ENCODE results near the gene ATP1A4.
A peak's percentile ranks its signal among the peaks of the same experiment; 100 is the strongest.

The ATP1A4 gene

DNA sequence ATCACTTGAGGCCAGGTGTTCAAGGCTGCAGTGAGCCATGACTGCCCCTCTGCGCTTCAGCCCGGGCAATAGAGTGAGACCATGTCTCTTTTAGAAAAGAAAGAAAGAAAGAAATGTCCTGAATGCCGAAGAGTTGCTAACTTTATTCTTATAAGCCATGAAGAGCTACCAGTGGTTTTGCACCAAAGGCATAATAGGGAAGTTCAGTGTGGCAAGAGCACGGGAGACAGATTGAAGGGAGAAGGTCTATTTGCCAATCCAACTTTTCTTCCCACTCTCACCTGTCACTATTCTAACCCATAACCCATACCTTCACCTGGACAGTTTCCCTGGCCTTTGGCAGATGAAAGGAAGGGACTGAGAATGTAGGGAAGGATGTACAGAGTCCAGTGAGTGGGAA, 49.4 kb downstream of the ATP1A4 start:
- no peak for DNase-seq (ENCODE audit: low read depth, low spot score)
- no peak overlapping the region for H3K4me3 ChIP-seq (ENCODE audit: low read depth, low read length)
- ChIA-PET CTCF (interaction anchor here (0.8 to 11.7 kb wide), 7 partner anchors 10 to 99 kb away, joined by 3 to 214 read pairs (median 5); partner anchors contain the start of gene CASQ1), POLR2A (no interaction called here)
- TF ChIP-seq CTCF (IDR thresholded peaks at IDR 0.05; ENCODE audit: insufficient read depth, low read length, missing control alignments) = no peak

- CTCF ChIA-PET = interaction anchor here (1.2 to 11.7 kb wide), 9 partner anchors 8 to 103 kb away, joined by 3 to 214 read pairs (median 8); partner anchors contain the start of gene CASQ1
- no peak for TF ChIP-seq CTCF (IDR thresholded peaks at IDR 0.05; ENCODE audit: insufficient read depth, low read length, missing control alignments)
- POLR2A ChIA-PET = interaction anchor here (7.3 kb wide), 1 partner anchor 15 kb away, joined by 34 read pairs; no protein-coding TSS in a partner anchor
- peak overlapping the region; percentile 50 for H3K4me3 ChIP-seq (ENCODE audit: low read depth, low read length)
- no peak for DNase-seq (ENCODE audit: low read depth, low spot score)
Observed at GRCh38 chr1:160204526-160205241, 53.3 kb downstream of the ATP1A4 start.

GRCh38 chr1:160205242-160206035, 54.0 kb downstream of the ATP1A4 start, which contains the start of gene PEA15:
Gene PEA15, plus strand, starts transcription at chr1:160205384. Its CDS starts 6,161 bp downstream, at chr1:160211545.
- H3K4me3 ChIP-seq (ENCODE audit: low read depth, low read length) = peak within 1 kb of the TSS; percentile 96
- no peak for DNase-seq (ENCODE audit: low read depth, low spot score)
- ChIA-PET CTCF (interaction anchor here (1.5 to 11.7 kb wide), 7 partner anchors 10 to 104 kb away, joined by 4 to 214 read pairs (median 26); partner anchors contain the start of gene CASQ1), POLR2A (interaction anchor here (1.3 to 7.3 kb wide), 2 partner anchors 12 to 14 kb away, joined by 4 to 34 read pairs; no protein-coding TSS in a partner anchor)
- TF ChIP-seq CTCF (IDR thresholded peaks at IDR 0.05; ENCODE audit: insufficient read depth, low read length, missing control alignments) = no peak

- peak overlapping the region; percentile 96 for H3K4me3 ChIP-seq (ENCODE audit: low read depth, low read length)
- TF ChIP-seq CTCF (IDR thresholded peaks at IDR 0.05; ENCODE audit: insufficient read depth, low read length, missing control alignments) = no peak
- POLR2A ChIA-PET = interaction anchor here (1.3 to 7.3 kb wide), 2 partner anchors 13 kb away, joined by 4 to 34 read pairs; no protein-coding TSS in a partner anchor
- CTCF ChIA-PET = interaction anchor here (1.5 to 11.7 kb wide), 6 partner anchors 11 to 105 kb away, joined by 4 to 214 read pairs (median 33); partner anchors contain the start of gene CASQ1
- DNase-seq (ENCODE audit: low read depth, low spot score) = no peak
Observed at GRCh38 chr1:160206036-160206389, 54.6 kb downstream of the ATP1A4 start.

DNA sequence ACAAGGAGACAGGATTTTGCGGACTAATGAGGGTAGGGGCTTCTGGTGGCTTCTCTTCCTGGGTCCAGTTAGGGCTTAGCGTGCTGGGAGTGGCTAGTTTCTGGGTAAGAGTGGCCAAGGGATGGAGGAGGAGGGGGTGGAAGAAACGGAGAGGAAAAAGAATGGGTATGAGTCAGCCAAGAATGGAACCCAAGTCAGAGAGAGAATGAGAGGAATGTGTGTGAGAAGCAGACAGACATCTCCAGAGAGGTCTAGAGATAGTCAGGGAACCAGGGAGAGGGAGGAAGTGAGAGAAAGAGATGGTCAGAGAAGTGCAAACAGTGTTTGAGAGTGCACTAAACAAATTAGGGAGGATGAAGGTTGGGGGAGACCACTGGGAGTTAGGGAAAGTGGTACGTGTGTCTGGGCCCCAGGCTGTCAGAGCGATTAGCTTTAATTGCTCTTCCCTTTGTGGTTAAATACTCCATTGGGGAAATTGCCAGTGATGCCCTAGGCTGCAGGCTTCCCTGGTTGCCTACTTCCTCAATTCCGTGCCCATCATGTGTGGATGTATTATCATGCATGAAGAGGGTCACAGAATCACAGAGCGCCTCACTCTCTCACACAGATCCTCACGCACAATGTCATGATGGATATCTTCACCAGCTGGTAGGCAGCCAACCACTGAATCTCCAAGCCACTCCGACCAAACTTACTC, 55.2 kb downstream of the ATP1A4 start:
- H3K4me3 ChIP-seq (ENCODE audit: low read depth, low read length) = peak overlapping the region; percentile 96
- ChIA-PET CTCF (interaction anchor here (1.5 to 11.7 kb wide), 5 partner anchors 14 to 105 kb away, joined by 4 to 214 read pairs (median 49); partner anchors contain the start of gene CASQ1), POLR2A (interaction anchor here (1.3 to 7.3 kb wide), 2 partner anchors 13 kb away, joined by 4 to 34 read pairs; no protein-coding TSS in a partner anchor)
- no peak for TF ChIP-seq CTCF (IDR thresholded peaks at IDR 0.05; ENCODE audit: insufficient read depth, low read length, missing control alignments)
- DNase-seq (ENCODE audit: low read depth, low spot score) = peak; percentile 73

All from AG04449 (cell line).